COLO829 (cell line): ENCODE results near the gene CCL5.

Source experiments
- DNase-seq: peaks from one replicate; pipeline ENCODE4 v3.0.0; 2012; ENCODE audit warnings: low spot score

The CCL5 gene

GRCh38 chr17:35867574-35867973 is 12.6 kb downstream of the CCL5 start:
- no peak for DNase-seq

DNA sequence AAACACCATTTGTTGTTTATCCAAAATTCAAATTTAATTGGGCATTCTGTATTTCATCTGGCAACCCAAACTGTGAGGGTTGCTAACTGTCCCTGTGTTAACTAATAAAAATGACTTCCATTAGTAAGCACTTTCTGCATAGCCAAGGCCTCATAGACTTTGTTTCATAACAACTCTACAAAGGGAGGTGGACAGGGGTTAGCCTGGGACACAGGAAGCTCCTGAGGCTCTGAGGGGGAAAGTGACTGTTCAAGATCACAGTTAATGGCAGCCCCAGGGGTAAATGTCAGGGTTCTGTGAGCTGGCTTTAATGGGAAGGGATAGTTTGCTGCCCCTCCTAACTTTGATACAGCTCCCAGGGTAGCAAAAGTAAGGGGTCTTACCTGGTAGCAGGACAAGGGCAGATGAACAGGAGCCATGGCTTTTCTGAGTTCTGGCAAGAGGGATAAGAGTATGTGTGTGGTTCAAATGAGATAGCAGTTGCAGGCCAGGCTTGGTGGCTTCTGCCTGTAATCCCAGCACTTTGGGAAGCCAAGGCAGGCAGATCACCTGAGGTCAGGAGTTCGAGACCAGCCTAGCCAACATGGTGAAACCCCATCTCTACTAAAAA is 13.7 kb downstream of the CCL5 start:
- no peak for DNase-seq

DNA sequence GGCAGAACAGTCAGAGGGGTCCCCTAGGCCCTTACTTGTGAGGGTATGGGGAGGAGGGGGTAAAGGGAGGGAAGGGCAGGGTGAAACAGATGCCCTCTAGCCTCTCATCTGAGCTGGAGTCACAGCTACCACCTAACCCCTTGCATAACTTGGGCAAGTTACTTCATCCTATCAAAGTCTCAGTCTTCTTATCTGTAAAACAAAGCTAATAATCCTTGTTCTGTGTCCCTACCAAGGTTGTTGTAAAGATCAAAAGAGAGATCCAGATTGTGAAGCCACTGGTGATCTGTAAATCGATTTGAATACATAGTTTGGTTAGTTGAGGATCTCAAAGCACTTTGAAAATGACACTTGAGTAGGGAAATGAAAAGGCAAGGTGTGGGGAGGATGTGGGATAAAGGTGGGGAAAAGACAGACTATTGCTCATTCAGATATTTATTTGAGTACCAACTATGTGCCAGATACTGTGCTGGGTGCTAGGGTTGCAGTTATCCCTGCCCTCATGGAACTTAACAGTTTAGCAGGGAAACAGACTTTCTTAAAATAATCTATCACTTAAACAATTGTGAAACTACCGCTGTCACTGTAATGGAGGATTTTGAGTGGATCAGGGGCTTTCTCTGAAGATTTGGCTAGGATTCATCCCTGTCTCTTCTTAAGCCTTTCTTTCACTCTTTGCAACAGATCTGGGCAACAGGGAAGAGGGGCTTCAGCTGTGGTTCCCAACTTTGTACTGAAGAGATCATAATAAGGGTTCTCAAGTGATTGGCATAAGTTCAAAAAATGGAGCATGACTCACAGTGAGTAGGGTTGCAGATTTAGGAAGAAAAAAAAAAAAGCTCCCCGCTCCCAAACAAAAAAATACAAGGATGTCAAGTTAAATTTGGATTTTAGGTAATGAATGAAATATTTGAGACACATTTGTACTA is 14.5 kb downstream of the CCL5 start:
- DNase-seq = no peak

DNA sequence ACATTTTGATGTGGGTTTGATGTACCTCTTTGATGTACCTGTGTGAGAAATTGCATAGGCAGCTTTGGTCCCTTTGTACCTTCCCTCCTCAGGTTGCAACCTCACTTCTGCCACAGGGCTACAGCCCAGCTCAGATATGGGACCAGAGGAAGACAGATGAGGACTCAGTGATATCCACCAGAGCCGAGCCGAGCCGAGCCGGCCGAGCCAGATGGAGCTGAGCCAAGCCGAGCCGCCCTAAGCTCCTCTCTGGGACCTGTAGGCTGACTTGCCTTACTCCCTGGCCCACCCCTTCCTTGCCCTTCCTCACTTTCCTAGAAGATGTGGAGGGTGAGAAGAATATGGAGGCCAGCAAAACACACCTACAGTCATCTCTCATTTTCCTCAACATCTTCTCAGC is 15.3 kb downstream of the CCL5 start:
- no peak for DNase-seq

DNA sequence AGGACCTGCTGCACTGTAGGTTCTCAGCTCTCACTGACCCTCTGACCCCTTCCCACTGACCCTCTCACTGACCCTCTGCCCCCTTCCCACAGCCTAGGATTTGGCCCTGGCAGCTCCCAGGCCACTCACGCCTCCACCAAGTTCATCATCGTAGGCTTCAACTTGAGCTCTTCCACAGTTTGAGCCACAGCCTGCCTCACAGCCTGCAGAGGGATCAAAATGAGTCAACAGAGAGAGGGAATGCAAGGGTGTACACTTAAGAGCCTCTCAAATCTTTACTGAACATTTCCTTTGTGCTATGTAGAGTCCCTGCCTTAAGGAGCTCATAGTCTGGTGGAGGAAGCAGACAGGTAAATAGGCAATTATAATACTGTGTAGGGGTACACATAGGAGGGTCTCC is 23.6 kb downstream of the CCL5 start:
- DNase-seq = no peak

- DNase-seq = no peak
Measured at GRCh38 chr17:35855965-35856364, 24.2 kb downstream of the CCL5 start.

DNA sequence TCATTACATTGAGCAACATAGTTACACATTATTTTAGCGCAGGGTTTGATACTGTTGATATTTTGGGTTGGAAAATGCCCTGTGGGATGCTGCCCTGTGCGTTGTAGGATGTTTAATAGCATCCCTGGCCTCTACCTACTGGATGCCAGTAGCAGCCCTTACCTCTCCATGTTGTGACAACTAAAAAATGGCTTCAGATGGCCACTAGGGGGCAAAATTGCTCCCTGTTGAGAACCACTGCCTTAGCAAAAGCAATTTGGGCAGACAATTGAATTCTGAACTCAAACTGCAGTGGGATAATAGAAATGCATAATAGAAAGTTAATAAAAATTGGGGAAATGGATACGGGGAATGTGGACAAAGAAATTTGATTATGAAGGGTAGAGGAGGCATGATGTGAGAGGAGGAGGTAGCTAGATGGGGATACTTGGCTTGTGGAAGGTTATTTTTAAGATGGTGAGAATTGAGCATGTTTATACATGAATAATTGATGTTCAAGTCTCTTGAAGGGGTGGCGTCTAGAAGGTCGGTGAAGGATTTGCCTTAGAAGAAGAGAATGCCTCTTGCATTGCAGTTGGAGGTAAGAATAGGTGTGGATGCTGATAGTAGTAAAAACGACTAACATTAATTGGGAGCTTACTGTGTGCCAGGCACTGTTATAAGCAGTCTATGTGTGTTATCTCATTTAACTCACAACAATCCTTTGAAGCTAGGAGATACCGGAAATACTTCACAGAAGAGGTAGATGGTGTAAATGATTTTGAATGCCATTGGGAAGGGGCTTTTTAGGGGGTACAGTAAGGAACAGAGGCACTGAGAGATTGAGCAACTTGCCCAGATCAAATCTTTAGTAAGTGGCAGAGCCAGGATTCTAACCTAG is 30.5 kb downstream of the CCL5 start:
- peak; percentile 46 for DNase-seq

GRCh38 chr17:35847633-35848373 is 32.4 kb downstream of the CCL5 start:
- no peak for DNase-seq

GRCh38 chr17:35847006-35847405 is 33.2 kb downstream of the CCL5 start:
- no peak for DNase-seq

DNA sequence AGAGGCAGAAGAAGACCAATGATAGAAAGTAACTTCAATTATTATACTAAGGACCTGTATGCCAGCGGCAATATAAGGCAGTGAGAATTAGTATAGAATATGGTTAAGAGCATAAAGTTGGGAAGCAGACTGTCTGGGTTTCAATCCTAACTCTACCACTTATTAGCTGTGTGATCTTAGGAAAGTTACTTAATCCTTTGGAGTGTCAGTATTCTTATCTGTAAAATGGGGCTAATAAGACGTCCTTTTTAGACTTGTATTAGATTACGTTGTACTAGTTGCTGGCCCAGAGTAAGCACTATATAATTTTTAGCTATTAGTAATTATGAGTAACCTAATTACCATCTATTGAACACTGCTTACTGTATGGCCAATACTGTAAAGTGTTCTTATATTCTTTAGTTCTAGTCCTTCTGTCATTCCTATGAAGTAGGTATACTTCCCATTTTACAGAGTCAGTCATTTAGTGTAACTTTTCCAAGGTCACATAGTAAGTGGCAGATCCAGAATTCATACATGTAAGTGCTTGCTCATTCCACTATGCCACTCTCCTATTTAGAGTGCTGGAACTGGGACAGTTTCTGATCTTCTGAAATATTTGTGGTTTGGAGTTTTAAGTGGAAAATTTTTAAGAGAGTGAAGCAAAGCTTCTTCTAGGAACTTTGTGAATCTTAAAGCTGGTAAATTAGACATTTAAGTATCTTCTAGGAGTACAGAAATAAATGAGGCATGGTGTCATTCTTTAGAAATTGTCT is 33.9 kb downstream of the CCL5 start:
- DNase-seq = no peak

- DNase-seq = no peak
Measured at GRCh38 chr17:35844547-35844946, 35.6 kb downstream of the CCL5 start.

GRCh38 chr17:35843698-35844097 is 36.5 kb downstream of the CCL5 start:
- DNase-seq = no peak

GRCh38 chr17:35842239-35842638 is 37.9 kb downstream of the CCL5 start:
- DNase-seq = no peak

DNA sequence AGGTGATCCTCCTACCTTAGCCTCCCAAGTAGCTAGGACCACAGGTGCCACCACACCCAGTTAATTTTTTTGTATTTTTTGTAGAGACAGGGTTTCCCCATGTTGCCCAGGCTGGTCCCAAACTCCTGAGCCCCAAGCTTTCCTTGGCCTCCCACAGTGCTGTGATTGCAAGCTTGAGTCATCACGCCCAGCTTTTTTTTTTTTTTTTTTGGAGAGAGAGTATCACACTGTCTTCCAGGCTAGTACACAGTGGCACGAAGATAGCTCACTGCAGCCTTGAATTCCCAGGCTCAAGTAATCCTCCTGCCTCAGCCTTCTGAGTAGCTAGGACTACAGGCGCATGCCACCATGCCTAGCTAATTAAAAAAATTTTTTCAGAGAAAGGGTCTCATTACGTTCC is 38.7 kb downstream of the CCL5 start:
- DNase-seq = no peak

- no peak for DNase-seq
Measured at GRCh38 chr17:35841101-35841500, 39.1 kb downstream of the CCL5 start.

DNA sequence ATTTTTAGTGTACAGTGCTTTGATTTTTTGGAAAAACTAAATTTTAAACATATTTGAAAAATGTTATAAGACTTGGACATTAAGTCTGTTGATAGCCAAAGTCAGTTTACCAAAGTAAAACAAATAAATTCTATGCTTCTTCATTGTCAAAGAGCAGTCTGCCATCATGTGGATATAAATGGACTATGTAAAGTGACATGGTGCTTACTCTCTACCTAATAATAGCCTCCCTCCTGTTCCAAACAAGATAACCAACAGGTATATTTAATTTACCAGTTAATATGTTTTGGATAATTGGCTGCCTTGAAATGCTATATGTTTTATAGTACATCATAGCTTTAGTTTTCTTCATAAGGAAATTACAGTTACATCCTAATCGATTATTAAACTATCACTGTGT is 55.0 kb downstream of the CCL5 start:
- no peak for DNase-seq
